Eye (tissue), 1 donor: ENCODE data around the gene DAAM1.

Source experiments
- DNase-seq: peaks from one replicate; pipeline ENCODE4 v3.0.0-alpha.2; 2015

DAAM1 gene

GRCh38 chr14:59295951-59296350 is 107.5 kb downstream of the DAAM1 start:
- DNase-seq, result no peak

DNA sequence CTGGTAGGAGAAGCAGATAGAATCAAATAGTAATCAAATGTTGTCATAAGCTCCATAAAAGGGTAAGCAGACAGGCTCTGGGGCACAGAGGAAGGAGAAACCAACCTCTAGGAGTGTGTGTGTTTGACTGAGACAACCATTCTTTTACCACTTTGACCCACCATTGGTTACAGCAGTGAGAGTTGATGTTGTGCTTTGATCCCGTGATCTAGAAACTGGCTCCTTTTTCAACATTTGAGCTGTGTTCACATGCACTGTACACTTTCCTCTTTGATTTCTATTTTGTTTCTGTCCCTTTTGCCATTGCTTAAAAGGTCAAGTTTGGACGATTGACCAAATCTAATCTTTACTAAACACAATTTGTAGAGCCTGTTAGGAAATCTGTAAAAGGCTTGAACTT is 108.0 kb downstream of the DAAM1 start:
- no peak for DNase-seq

DNA sequence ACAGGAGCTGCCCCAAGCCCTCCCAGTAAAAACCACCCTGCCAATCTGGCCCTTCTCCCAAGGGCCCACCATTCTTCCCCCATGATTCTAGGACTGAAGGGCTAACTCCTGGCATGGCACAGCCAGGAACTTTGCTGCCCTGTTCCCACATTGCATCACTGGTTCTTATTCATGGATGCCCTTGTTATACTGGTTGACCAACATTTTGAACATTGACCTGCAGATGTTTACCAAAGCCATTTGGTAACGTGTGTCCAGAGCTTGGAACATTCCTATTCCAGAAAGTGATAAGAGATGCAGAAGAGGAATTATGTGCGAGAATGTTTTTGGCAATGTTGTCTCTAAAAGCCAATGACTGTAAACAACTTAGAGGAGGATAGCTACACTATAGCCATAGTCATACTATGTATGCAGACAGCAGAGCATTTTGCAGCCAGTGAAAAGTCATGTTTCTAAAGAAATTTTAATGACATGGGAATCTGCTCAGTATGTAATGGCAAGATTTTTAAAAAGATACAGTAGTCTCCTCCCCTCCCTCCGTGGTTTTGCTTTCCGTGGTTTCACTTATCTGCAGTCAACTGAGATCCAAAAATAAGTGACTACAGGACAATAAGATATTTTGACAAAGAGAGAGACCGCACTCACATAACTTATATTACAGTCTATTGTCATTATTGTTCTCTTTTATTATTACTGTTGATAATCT is 108.8 kb downstream of the DAAM1 start:
- DNase-seq, result no peak

GRCh38 chr14:59299731-59300130 is 111.3 kb downstream of the DAAM1 start:
- no peak for DNase-seq

- no peak for DNase-seq
These were observed 112.9 kb downstream of the DAAM1 start for GRCh38 chr14:59301354-59301753.

DNA sequence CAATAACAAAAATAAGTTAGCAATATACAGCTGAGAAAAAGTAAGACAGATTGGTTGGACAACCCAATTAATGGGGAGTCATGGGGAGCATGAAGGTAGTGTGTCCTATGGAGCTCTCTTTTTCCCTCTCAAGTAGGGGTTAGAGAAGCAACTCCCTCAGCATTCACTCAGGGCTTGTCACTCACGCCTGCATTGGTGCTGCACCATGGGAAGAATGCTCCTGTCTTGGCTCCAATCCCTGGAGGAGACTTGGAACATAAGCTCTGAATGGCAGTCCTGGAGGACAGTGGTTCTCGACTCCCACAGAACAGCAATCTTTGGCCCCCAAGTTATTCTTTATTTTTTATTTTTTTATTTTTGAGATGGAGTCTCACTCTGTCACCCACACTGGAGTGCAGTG is 113.8 kb downstream of the DAAM1 start:
- no peak for DNase-seq

DNA sequence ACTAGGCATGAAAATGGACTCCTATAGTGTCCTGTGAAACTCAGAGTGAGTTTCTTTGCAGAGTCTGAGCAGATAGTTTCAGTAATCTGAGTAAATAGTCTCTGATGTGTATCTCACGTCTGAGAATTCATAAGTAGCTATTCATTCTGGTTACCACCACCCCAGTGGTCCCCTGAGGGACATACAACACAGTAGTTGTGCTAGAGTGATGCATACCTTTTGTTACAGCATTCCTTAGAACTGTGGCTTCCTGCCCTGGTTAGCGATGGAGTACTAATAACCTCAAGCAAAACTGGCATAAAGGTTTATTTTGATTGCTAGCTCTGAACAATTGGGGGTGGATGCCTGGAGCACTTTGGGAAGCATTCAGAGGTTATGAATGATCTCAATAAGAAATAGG is 114.7 kb downstream of the DAAM1 start:
- no peak for DNase-seq

DNA sequence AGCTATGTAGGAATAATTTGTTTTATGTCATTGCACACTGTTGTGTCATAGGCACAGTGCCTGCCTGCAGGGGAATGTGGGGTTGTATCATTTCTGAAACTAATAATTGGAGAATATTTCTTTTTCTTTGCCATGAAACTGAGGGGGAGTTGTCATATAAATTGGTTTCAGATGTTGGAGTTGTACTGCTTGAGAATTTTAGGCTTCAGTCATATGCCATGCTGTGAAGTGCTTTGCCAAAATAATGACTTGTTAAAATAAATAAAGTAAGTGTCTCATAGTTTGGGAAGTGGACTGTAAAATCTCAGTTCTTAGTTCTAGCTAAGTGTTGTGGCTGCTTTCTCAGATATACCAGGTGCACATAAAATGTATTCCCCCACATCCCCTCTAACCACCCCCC is 116.8 kb downstream of the DAAM1 start:
- DNase-seq, result no peak

DNA sequence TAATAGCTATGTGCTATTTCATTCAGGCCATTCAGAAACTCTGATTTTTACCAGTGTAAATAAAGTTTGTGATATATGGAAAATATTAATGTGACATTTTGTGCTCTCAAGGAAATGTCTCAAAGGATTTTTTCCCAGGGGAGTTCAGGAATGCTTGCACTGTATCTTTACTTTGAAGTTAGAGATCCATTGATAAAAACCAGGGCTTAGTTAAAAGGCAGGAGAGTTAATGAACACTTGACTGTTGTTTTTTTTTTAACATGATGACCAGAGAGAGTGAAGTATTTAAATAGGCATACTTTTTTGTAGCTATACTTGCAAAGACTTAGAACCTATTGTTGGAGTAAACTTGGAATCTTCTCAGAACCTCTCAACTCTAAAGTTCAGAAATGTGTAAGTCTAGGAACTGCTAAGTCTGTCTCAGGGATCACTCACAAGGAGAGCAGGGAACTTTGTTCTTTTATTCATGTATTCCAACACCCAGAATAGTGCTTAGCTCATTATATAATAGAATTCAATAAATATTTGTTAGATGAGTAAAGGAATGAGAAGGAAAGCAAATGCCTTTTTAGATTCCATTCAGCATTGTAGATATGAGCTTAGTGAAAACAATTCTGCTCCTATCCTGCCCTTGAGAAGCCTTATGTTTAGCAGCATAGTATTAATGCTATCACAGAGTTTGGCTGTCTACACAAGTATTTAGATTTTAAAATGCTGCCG is 117.5 kb downstream of the DAAM1 start:
- DNase-seq, result no peak

DNA sequence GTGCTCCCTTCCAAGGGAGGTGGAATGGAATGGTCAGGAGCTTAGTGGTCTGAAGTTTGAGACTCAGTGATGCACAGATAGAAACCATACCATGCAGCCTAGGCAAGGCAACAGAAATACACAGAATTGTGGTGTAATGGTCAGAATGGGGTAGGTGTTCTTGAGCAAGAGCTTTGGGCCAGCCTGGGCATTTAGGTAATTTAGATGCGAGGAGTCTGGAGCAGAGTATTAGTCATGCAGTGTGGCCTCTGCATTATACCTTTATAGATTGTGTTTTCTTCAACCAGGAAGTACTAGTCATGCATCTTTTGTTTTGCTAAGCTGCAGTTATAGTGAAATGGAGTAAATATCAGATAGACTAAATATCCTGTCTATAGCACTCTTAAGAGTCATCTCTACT is 118.3 kb downstream of the DAAM1 start:
- DNase-seq, result no peak

DNA sequence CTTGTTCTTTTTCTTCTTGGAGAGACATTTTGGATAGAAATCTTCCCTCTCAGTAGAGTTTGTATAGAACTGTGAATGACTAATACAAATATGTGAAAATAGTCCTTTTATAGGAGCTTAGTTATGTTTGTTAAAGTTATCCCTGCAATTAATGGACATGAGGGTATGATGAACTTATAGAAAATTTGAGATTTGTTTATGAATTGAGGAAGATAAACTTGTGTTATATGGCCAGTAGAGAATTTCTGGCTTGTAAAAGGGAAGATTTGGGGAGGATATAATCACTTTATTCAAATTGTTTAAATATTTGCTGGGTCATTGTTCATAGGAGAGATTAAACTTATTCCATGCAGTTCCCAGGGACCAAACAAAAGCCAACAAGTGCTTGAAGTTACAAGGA is 119.6 kb downstream of the DAAM1 start:
- no peak for DNase-seq

GRCh38 chr14:59308673-59309072 is 120.2 kb downstream of the DAAM1 start:
- DNase-seq, result no peak

GRCh38 chr14:59309291-59309900 is 120.9 kb downstream of the DAAM1 start:
- DNase-seq, result no peak

GRCh38 chr14:59310633-59311032 is 122.2 kb downstream of the DAAM1 start:
- DNase-seq, result no peak

DNA sequence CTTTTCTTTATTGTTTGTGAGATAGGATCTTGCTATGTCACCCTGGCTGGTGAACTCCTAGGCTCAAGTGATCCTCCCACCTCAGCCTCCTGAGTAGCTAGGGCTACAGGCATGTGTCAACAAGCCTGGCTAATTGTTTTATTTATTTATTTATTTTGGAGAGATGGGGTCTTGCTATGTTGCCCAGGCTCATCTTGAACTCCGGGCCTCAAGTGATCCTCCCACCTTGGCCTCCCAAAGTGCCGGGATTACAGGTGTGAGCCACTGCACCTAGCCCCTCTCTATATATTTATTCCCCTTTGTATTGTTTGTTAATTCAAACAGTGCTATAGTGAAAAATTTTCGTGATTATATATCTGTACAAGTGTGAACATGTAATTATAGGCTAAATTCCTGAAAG is 123.3 kb downstream of the DAAM1 start:
- DNase-seq, result no peak

DNA sequence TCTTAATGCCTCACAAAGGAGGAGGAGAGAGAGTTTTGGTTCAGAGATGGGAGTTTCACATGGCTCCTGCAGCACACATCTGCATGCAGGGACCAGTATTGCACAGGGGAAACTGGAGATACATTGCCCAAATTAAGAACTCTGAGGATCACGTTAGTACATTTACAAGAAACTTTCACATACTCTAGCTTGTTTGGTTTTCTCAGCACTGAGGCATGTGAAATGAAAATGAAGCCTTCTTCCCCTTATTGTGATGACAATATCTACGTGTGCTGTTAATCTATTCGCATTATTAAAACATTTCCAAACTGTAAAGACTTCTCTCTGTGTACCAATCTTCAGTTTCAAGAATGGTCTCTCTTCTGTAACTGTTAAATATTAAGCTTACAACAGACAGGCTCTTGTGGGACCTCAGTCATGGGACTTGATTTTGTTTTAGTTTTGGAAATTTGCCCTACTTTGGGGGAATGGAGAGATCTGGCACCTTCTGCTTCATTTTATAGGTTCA is 124.7 kb downstream of the DAAM1 start:
- no peak for DNase-seq

GRCh38 chr14:59313658-59314608 is 125.5 kb downstream of the DAAM1 start:
- DNase-seq, result no peak

DNA sequence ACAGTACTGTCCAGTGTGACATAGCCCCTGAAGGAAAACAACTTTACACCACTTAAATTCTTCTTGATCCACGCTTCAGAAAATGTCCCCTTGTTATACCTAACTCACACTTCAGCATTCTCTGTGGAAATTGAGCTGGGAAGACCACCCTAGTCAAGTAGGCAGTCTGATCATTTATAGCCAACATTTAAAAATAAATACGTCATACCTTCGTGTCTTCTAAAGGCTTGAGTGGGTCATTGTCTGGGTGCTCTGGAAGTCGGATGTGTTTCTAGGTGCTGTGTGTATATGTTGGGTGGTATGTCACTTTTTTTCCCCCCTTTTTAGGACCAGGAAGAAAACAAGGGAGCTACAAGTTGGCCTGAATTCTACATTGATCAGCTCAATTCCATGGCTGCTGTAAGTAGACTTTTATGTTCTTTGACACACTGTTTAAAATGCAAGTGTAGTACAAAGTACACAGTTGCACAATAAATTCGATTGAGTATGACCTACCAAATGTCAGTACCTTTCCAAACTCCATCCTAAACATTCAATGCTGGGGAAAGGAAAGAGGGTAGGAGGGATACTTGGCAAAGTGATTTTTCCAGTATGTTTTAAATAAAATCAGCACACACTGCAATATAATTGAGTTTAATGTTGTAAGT is 126.6 kb downstream of the DAAM1 start:
- DNase-seq, result no peak

DNA sequence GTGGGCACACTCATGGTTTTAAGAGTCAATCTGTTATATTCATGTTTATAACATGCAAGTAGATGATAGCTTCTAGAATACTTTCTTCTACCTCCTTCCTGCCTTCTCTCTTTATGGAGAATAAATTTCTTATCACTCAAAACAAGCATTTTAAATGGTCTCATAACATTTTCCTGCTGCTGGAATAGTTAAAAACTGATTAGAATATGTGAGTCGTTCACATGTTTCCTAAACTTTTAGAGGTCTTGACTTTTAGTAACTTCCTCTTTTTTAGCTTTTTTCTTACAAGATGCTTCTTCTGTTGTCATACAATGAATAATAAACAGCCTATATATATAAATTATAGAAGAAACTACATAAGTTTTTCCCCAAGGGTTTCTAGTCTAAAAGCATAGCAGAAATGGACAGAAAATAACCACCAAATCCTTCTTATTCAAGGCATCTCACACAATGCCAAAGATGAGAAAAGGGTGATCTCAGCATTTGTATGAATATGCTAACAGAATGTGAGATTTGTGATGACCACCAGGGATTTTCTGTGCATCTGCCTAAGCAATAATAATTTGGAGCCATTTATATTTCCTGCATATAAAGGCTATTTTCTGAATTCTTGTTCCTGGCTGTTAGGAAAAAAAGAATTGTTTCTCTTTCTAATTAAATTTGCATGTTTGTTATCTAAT is 127.8 kb downstream of the DAAM1 start:
- DNase-seq, result no peak

DNA sequence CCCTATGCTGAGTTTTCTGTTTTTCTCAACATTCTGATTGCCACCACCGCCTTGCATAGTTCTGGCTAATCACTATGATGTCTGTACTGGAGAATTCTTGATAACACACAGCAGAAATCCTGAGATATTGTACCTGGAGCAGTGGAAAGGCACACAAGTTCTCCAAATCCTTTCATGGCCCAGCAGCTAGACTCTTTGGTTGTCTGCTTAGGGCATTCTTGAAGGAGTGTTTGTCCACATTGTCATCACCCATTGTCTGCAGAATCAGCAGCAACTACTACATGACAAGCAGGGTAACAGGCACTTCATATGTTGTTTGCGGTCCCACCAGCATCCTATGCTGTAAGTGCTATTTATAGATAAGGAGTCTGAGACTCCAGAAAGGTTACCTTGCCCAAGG is 128.9 kb downstream of the DAAM1 start:
- no peak for DNase-seq

DNA sequence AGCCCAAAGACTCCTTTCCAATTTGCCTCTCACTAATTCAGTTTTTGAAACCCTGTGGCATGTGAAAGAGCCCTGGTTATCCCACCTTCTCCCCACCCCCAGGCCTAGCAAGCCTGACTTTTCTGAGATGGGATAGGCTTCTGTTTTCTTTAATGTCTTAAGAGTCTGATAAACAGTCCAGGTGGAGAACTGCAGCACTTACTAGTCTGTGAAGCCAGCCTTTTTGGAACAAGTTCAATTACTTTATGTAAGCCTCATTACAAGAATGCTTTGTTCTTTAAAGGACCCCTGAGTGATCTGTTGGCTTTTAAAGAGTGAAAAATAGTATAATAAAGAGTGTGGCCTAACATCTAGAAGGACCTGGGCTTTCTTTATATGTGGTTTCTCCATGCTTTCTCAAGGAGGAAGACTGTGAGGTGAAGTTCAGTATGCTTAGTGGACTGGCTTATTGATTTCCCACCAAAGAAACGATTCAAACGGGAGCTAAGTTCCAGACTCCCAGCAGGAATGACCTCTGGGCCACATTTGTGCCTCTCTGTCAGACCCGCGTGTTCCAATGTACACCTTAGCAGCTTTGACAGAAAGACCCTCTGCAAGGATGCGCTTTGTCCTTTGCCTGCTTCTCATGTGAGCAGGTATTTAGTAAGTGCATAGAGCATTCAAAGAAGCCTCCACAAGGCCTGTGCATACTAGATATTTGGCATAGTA is 129.5 kb downstream of the DAAM1 start:
- no peak for DNase-seq
